Heart right ventricle (tissue), 16 donors: ENCODE measurements around the gene GTF2F1. TPM values are rescaled to one million over a fixed set of nuclear protein-coding genes. Genes with fewer than 3 reads are reported as not detected.

Experiments
- ATAC-seq, 8 donors: fragments of 200-7000 bp; cut with Tn5 transposase; one replicate each; pipeline ENCODE4 v1.9.1; 2020; ENCODE audit warnings: mild to moderate bottlenecking in 8 of 8, moderate library complexity in 8 of 8, moderate number of reproducible peaks in 1 of 8
- DNase-seq, 2 donors: peaks; one replicate each; pipeline ENCODE4 v3.0.0-alpha.2; 2020
- H3K27ac ChIP-seq, 10 donors: fragments of 200-600 bp; sonication (generic) in 2 of 10; one replicate each; pipeline versions ENCODE4 v1.5.0 to v1.8.0; 2020 to 2022; ENCODE audit warnings: mild to moderate bottlenecking in 3 of 10
- H3K27me3 ChIP-seq, 7 donors: fragments of 200-600 bp; one replicate each; pipeline ENCODE4 v1.8.0; 2021 to 2022; ENCODE audit warnings: mild to moderate bottlenecking in 2 of 7
- H3K36me3 ChIP-seq, 9 donors: fragments of 200-600 bp; sonication (generic) in 1 of 9; one replicate each; pipeline versions ENCODE4 v1.5.0 to v1.8.0; 2020 to 2022; ENCODE audit warnings: mild to moderate bottlenecking in 2 of 9
- H3K4me1 ChIP-seq, 9 donors: fragments of 200-600 bp; sonication (generic) in 1 of 9; one replicate each; pipeline versions ENCODE4 v1.5.0 to v1.8.0; 2020 to 2022; ENCODE audit warnings: mild to moderate bottlenecking in 4 of 9
- H3K4me3 ChIP-seq, 10 donors: fragments of 200-600 bp; sonication (generic) in 2 of 10; one replicate each; pipeline versions ENCODE4 v1.5.0 to v1.8.0; 2020 to 2022; ENCODE audit warnings: mild to moderate bottlenecking in 7 of 10, moderate library complexity in 2 of 10
- H3K9me3 ChIP-seq, 11 donors: fragments of 200-600 bp in 10 of 11; sonication (generic) in 2 of 11; one replicate each; pipeline versions ENCODE4 v1.5.0 to v1.8.0; 2013 to 2022; ENCODE audit warnings: mild to moderate bottlenecking in 2 of 11, control low read depth in 1 of 11, moderate library complexity in 1 of 11
- CTCF ChIP-seq, 9 donors: fragments of 200-600 bp; sonication (generic) in 2 of 9; IDR thresholded peaks; one replicate each; pipeline versions ENCODE4 v1.5.0 to v1.8.0; 2021 to 2022; ENCODE audit warnings: antibody characterized with exemption in 9 of 9, mild to moderate bottlenecking in 5 of 9, moderate library complexity in 1 of 9
- WGBS, 2 donors: extraction: QIAGEN DNeasy Blood & Tissue Kit; methylation state at CpG; one replicate each; pipeline ENCODE4 v1.1.7; 2013; ENCODE audit warnings: inconsistent platforms in 1 of 2; 5-methylcytosine and 5-hydroxymethylcytosine counted together
- intact Hi-C, 10 donors: fragments of 100-400 bp; cut with DNase I; formaldehyde crosslinking; loops; one replicate each; pipeline versions ENCODE4 v1.11.1 to v1.14.2; 2022
- polyA plus RNA-seq, 2 donors: library from polyadenylated mRNA; stranded (reverse); fragments of 200-250 nt; gene quantifications; one replicate each; pipeline ENCODE4 v1.2.3, GENCODE V29; 2013
- total RNA-seq, 10 donors: library from RNA; stranded (reverse); fragmentation: NEBNext Ultra II Directional in 3 of 10; extraction: Animal tissue kit (Norgen Biotek cat#: 25700) in 3 of 10; gene quantifications; one replicate each; pipeline versions ENCODE4 v1.2.1 to v1.2.4, GENCODE V29; 2021 to 2023
- donor health status: Arrhythmogenic right ventricular cardiomyopathy.
- donor health status: ischemic (EF 13 %, LVEDD 7.1; RV severe dilation, severe dysfunction).
- donor health status: healthy with polysubstance abuse.
- donor health status: DM: no; HTN: yes; CAD: no.
- donor health status: DM: no; HTN: no; CAD: no.
- donor health status: ischemic (EF 25% LVEDD 6.9; RV normal size, moderate dysfunction).
- donor health status: ischemic (EF 25% LVEDD 5.7; RV mildly dilated, moderate dysfunction).
- donor health status: healthy.
- donor health status: DM: yes; HTN: yes; CAD: no.
- donor health status: Ischemic cardiomyopathy.
- donor health status: ischemic (EF 35%, LVEDD 5.7; RV mildly dilated, moderate dysfunction).
- donor health status: nonischemic (EF 11% LVEDD 7.7; RV severe dilation, severe dysfunction).
- donor health status: DM: yes; HTN: yes; CAD: no.
- donor health status: PGD.
- donor health status: ischemic (EF 29% LVEDD 5.4; RV normal size, mild dysfunction).
- donor health status: nonischemic (EF 23%, LVEDD 6.1; RV moderate dilation, normal function).

The GTF2F1 gene
- total and polyA plus RNA-seq, 12 donors = 23.3 to 44.8 (median 30.8) TPM

GRCh38 chr19:6387372-6387771 lies 5.6 kb downstream of the GTF2F1 start:
- H3K4me1 ChIP-seq = peaks cover 0 to 10% (median 9%) of the 10 kb centered on the region in 9 donors

GRCh38 chr19:6384381-6384780 lies 8.6 kb downstream of the GTF2F1 start:
- 91 to 92% methylated on average over 4 of the region's 4 CpGs for WGBS, 2 donors
- H3K36me3 ChIP-seq = peaks cover 5 to 100% (median 89%) of the 10 kb centered on the region in 9 donors
- no peak overlapping the region for H3K4me3 ChIP-seq
- no peaks in the 10 kb centered on the region for H3K27me3 ChIP-seq
- ATAC-seq (no peak), DNase-seq (no peak)
- peaks cover 0 to 10% (median 0%) of the 10 kb centered on the region in 11 donors for H3K9me3 ChIP-seq
- no peaks in the 10 kb centered on the region for H3K4me1 ChIP-seq
- TF ChIP-seq CTCF (IDR thresholded peaks at IDR 0.05) = no peak
- intact Hi-C loops = no loop called here
- no peak overlapping the region for H3K27ac ChIP-seq

More at GRCh38 chr19:6387372-6387771, 5.6 kb downstream of the GTF2F1 start:
- no peak for TF ChIP-seq CTCF (IDR thresholded peaks at IDR 0.05)
- 95 to 97% methylated on average over 19 of the region's 19 CpGs for WGBS, 2 donors
- Histone ChIP-seq H3K27ac (no peak overlapping the region), H3K36me3 (peaks cover 0 to 96% (median 62%) of the 10 kb centered on the region in 9 donors), H3K9me3 (no peaks in the 10 kb centered on the region), H3K27me3 (no peaks in the 10 kb centered on the region), H3K4me3 (no peak overlapping the region)
- ATAC-seq = peak in 1 of 8 donors; percentile 31
- intact Hi-C loops = no loop called here
- DNase-seq = no peak

- H3K36me3 ChIP-seq = peaks cover 5 to 100% (median 84%) of the 10 kb centered on the region in 9 donors
- 94 to 96% methylated on average over 19 of the region's 19 CpGs for WGBS, 2 donors
Observed at GRCh38 chr19:6383188-6383587, 9.8 kb downstream of the GTF2F1 start.

DNA sequence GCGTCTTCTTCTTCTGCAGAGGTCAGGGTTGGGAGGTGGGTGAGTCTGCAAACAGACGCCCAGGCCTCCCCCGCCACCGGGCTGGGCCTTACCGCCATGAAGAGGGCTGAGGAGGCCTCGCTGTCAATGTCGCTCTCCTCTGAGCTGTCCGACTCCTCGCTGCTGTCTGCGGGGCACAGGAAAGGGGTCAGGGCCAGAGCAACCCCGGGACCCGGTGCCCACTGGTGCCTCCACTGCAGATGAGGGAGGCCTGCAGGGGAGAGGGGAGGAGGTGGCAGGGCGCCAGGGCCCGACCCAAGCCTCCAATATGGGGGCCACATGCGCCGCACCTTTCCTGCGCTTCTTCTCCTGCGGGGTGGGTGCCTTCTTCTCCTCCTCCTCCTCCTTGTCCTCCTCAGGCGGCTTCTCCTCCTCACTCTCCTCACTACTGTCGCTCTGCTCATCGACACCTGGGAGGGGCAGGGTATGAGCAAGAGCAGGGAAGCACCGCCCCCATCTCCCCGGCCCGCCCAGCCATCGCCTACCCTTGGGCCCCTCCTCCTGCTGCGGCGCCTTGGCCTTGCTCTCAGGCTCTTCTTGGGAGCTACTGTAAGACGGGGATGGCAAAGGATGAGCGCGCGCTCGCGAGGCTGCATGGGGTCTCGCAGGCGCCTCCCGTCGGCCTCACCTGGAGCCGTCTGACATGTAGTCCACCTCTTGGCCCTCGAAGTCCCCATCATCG lies 11.8 kb downstream of the GTF2F1 start:
- Histone ChIP-seq H3K27ac (no peak overlapping the region), H3K4me1 (peaks cover 0 to 6% (median 0%) of the 10 kb centered on the region in 9 donors), H3K36me3 (peaks cover 5 to 83% (median 66%) of the 10 kb centered on the region in 9 donors), H3K9me3 (peaks cover 0 to 10% (median 0%) of the 10 kb centered on the region in 11 donors), H3K27me3 (no peaks in the 10 kb centered on the region), H3K4me3 (no peak overlapping the region)
- ATAC-seq (peak in 2 of 8 donors; percentile 3 to 8), DNase-seq (no peak)
- WGBS, 2 donors = 96 to 97% methylated on average over 40 of the region's 40 CpGs
- intact Hi-C loops = no loop called here
- no peak for TF ChIP-seq CTCF (IDR thresholded peaks at IDR 0.05)

More at GRCh38 chr19:6383188-6383587, 9.8 kb downstream of the GTF2F1 start:
- Histone ChIP-seq H3K9me3 (peaks cover 0 to 10% (median 0%) of the 10 kb centered on the region in 11 donors), H3K4me1 (no peaks in the 10 kb centered on the region), H3K27ac (no peak overlapping the region), H3K27me3 (no peaks in the 10 kb centered on the region), H3K4me3 (no peak overlapping the region)
- intact Hi-C loops = no loop called here
- ATAC-seq (no peak), DNase-seq (no peak)
- no peak for TF ChIP-seq CTCF (IDR thresholded peaks at IDR 0.05)
